Lower leg skin (tissue), 3 donors: ENCODE measurements around the gene MC1R.

Experiments used
- POLR2A ChIP-seq, 2 donors: fragments of 450-650 bp; IDR thresholded peaks; one replicate each; pipeline ENCODE4 v1.6.1; 2016 to 2017; ENCODE audit warnings: antibody characterized with exemption in 2 of 2, mild to moderate bottlenecking in 1 of 2, moderate library complexity in 1 of 2
- TF ChIP-seq, protein P1 (sequence below), 3 donors: fragments of 450-650 bp; IDR thresholded peaks; one replicate each; pipeline ENCODE4 v1.5.1; 2016; ENCODE audit warnings: antibody characterized with exemption in 3 of 3, mild to moderate bottlenecking in 3 of 3, moderate library complexity in 2 of 3

DNA sequence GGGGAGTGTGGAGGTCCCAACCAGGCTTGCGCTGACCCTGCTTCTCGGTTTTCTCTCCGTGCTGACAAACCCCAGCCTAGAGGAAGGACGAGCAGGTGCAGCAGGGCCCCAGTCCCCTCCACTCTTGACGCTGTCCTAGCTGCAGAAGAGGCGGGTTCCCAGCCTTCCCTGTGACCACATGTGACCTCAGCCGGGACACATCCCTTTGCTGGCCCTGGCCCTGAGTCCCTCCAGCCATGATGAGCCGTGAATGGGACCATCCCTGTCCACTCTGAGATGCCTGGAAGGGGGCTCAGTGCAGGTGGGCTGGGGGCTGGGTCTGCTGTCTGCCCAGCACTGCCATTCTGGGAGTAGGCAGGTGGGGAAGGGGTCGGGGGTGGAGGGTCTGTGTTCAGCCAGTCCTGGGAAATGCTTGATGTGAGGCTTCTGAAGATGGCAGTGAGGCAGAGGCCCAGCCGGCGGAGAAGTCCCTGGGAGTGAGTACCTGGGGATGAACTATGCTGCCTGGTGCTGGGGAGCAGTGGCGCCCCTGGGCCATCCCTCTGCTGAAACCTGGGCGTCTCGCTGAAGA, 2.6 kb downstream of the MC1R start:
- TF ChIP-seq, protein P1, sequence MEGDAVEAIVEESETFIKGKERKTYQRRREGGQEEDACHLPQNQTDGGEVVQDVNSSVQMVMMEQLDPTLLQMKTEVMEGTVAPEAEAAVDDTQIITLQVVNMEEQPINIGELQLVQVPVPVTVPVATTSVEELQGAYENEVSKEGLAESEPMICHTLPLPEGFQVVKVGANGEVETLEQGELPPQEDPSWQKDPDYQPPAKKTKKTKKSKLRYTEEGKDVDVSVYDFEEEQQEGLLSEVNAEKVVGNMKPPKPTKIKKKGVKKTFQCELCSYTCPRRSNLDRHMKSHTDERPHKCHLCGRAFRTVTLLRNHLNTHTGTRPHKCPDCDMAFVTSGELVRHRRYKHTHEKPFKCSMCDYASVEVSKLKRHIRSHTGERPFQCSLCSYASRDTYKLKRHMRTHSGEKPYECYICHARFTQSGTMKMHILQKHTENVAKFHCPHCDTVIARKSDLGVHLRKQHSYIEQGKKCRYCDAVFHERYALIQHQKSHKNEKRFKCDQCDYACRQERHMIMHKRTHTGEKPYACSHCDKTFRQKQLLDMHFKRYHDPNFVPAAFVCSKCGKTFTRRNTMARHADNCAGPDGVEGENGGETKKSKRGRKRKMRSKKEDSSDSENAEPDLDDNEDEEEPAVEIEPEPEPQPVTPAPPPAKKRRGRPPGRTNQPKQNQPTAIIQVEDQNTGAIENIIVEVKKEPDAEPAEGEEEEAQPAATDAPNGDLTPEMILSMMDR (IDR thresholded peaks at IDR 0.05), result no peak
- no peak for TF ChIP-seq POLR2A (IDR thresholded peaks at IDR 0.05)
